Osteoblast (primary cell): ENCODE measurements around the gene NXN. TPM values are rescaled to one million over a fixed set of nuclear protein-coding genes. Genes with fewer than 3 reads are reported as not detected.

Experiments
- DNase-seq: peaks from one replicate; pipeline ENCODE4 v3.0.0; 2011; ENCODE audit warnings: low spot score, mixed read lengths; ENCODE audit not compliant: insufficient read length; ENCODE audit errors: missing footprints
- H2AFZ ChIP-seq: 2 replicates; pipeline ENCODE4 v1.6.0; 2011; ENCODE audit warnings: mild to moderate bottlenecking, low read length
- H3K27ac ChIP-seq: 2 replicates; pipeline ENCODE4 v1.5.1; 2011; ENCODE audit warnings: mild to moderate bottlenecking, low read depth, low read length, moderate library complexity
- H3K27me3 ChIP-seq: 2 replicates; pipeline ENCODE4 v1.6.0; 2012; ENCODE audit warnings: mild to moderate bottlenecking, control low read depth, inconsistent platforms, low read length, moderate library complexity; ENCODE audit not compliant: insufficient read depth
- H3K36me3 ChIP-seq: 2 replicates; pipeline ENCODE4 v1.5.1; 2011; ENCODE audit warnings: mild to moderate bottlenecking, low read length, control low read depth, moderate library complexity; ENCODE audit not compliant: insufficient read depth
- H3K4me1 ChIP-seq: 2 replicates; pipeline ENCODE4 v1.5.1; 2011; ENCODE audit warnings: mild to moderate bottlenecking, low read length, control low read depth, moderate library complexity; ENCODE audit not compliant: insufficient read depth
- H3K4me2 ChIP-seq: 2 replicates; pipeline ENCODE4 v1.6.0; 2011; ENCODE audit warnings: mild to moderate bottlenecking, low read length; ENCODE audit not compliant: insufficient read depth
- H3K4me3 ChIP-seq: fragments of 200-600 bp; sonication (generic); 3 replicates; pipeline ENCODE4 v1.5.1; 2012; ENCODE audit warnings: mild to moderate bottlenecking, low read length, inconsistent platforms; ENCODE audit not compliant: insufficient read depth
- H3K79me2 ChIP-seq: 2 replicates; pipeline ENCODE4 v1.6.0; 2012; ENCODE audit warnings: mild to moderate bottlenecking, low read length, control low read depth, inconsistent platforms; ENCODE audit not compliant: insufficient read depth
- H3K9me3 ChIP-seq: 2 replicates; pipeline ENCODE4 v1.5.1; 2011; ENCODE audit warnings: low read depth, low read length, control low read depth
- H4K20me1 ChIP-seq: 2 replicates; pipeline ENCODE4 v1.6.0; 2012; ENCODE audit warnings: mild to moderate bottlenecking, low read length, control low read depth; ENCODE audit not compliant: insufficient read depth
- CTCF ChIP-seq: IDR thresholded peaks from 2 replicates; pipeline ENCODE4 v1.5.1; 2011; ENCODE audit warnings: mild to moderate bottlenecking, low read depth, low read length, moderate library complexity; ENCODE audit errors: extremely low read depth
- total RNA-seq: library from RNA; depleted of rRNA; stranded (reverse); fragments of >200 nt; gene quantifications from 2 replicates; pipeline ENCODE4 v1.2.3, GENCODE V29; 2012

NXN gene
- total RNA-seq, 1 donor: 68.8 TPM

DNA sequence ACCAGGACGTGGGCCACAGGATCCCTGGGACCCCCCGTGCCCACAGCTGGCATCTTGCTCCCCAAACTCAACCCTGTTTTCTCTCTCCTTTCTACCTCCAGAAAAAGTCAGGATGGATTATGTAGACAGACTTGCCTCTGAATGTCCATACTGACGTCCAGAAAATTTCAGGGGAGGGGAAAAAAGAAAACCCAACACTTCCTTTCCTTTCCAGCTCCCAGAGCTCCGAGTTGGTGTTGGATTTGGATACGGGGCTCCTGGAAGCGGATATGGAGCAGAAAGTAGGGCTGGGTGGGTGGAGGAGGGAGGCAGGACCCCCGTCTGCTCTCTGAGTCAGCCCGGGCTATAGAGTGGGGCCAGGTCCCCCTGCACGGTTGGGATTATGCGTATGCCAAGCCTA, 127.2 kb downstream of the NXN start:
- H3K36me3 ChIP-seq: no peaks in the 10 kb centered on the region
- H2AFZ ChIP-seq: no peak overlapping the region
- H3K27me3 ChIP-seq: peaks cover 2% of the 10 kb centered on the region
- no peak overlapping the region for H3K4me2 ChIP-seq
- H4K20me1 ChIP-seq: peaks cover 35% of the 10 kb centered on the region
- H3K79me2 ChIP-seq: peaks cover 9% of the 10 kb centered on the region
- no peak for DNase-seq
- no peaks in the 10 kb centered on the region for H3K9me3 ChIP-seq
- H3K4me1 ChIP-seq: peaks cover 22% of the 10 kb centered on the region
- TF ChIP-seq CTCF: no peak
- no peak overlapping the region for H3K4me3 ChIP-seq
- H3K27ac ChIP-seq: no peak overlapping the region

- H2AFZ ChIP-seq: no peak overlapping the region
- peaks cover 5% of the 10 kb centered on the region for H3K27me3 ChIP-seq
- peaks cover 11% of the 10 kb centered on the region for H3K79me2 ChIP-seq
- H3K36me3 ChIP-seq: no peaks in the 10 kb centered on the region
- H4K20me1 ChIP-seq: peaks cover 35% of the 10 kb centered on the region
- H3K27ac ChIP-seq: no peak overlapping the region
- no peak overlapping the region for H3K4me3 ChIP-seq
- TF ChIP-seq CTCF: no peak
- no peaks in the 10 kb centered on the region for H3K9me3 ChIP-seq
- H3K4me1 ChIP-seq: peaks cover 26% of the 10 kb centered on the region
- DNase-seq: peak; percentile 23
- H3K4me2 ChIP-seq: no peak overlapping the region
Observed at GRCh38 chr17:851924-852323, 127.7 kb downstream of the NXN start.

DNA sequence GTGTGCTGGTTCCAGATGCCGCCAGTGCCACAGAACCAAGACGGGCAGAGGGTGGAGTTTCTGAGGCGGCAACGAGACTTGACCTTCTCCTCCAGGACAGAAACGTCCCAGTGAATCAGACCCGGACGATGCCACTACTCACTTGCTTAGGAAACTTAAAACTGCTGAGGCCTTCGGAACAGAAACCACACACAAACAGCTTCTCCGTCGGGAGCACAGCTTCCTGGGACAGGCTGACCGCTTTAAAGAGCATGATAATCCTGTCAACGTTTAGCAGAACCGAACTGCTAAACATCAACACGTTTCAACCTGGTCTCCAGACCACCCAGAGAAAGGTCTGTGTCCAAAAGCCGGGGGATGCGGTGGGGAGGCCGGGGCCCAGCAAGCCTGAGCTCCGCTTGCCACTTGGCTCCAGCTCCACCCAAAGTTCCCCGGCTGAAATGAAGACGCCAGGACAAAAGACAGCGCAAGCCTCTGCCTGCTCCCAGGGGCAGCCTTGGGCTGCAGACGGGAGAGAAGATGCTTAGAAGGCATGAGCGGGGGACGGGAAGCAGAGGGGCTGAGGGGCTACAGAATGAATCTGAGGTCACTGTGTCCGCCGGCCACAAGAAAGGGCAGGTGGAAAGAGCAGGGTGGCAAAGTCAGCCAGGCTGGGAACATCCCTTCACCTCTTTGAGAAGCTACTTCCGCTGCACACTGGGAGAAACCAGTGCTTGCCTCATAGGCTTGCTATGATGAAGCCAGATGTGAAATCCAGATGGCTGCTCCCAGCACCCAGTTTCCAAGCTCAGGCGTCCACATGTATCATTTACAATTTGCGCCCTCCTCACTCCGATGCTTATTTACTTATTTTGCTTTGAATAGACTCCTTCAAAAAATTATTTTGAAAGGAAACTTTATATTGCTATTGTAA, 128.5 kb downstream of the NXN start:
- H3K79me2 ChIP-seq: peaks cover 11% of the 10 kb centered on the region

More for the DNA sequence above, 128.5 kb downstream of the NXN start:
- H3K27ac ChIP-seq: peak overlapping the region; percentile 79
- H4K20me1 ChIP-seq: peaks cover 34% of the 10 kb centered on the region
- no peak for TF ChIP-seq CTCF
- no peaks in the 10 kb centered on the region for H3K9me3 ChIP-seq
- H3K4me1 ChIP-seq: peaks cover 32% of the 10 kb centered on the region
- H3K27me3 ChIP-seq: peaks cover 5% of the 10 kb centered on the region
- H2AFZ ChIP-seq: peak overlapping the region; percentile 73
- H3K4me2 ChIP-seq: peak overlapping the region; percentile 74
- peak; percentile 96 for DNase-seq
- no peaks in the 10 kb centered on the region for H3K36me3 ChIP-seq
- H3K4me3 ChIP-seq: peak overlapping the region; percentile 55
